DND-41 (cell line): ENCODE measurements around the gene MAEL.

Experiments used
- ATAC-seq: fragments of 200-7000 bp; cut with Tn5 transposase; 3 replicates; pipeline ENCODE4 v1.9.1; 2021; ENCODE audit warnings: low read depth; ENCODE audit not compliant: insufficient read depth
- DNase-seq: peaks from one replicate; pipeline ENCODE4 v3.0.0-alpha.2; 2020
- H2AFZ ChIP-seq: 2 replicates; pipeline ENCODE4 v1.6.0; 2012; ENCODE audit warnings: low read depth, low read length
- H3K27ac ChIP-seq: 2 replicates; pipeline ENCODE4 v1.5.1; 2012; ENCODE audit warnings: low read length, inconsistent platforms
- H3K27me3 ChIP-seq: fragments of 200-600 bp; sonication (generic); 2 replicates; pipeline ENCODE4 v1.6.0; 2012; ENCODE audit warnings: low read length, mild to moderate bottlenecking, inconsistent platforms; ENCODE audit not compliant: insufficient read depth, poor library complexity
- H3K36me3 ChIP-seq: 2 replicates; pipeline ENCODE4 v1.5.1; 2012; ENCODE audit warnings: low read length, inconsistent platforms; ENCODE audit not compliant: insufficient read depth
- H3K4me1 ChIP-seq: 2 replicates; pipeline ENCODE4 v1.5.1; 2012; ENCODE audit warnings: mild to moderate bottlenecking, low read length; ENCODE audit not compliant: insufficient read depth
- H3K4me2 ChIP-seq: 2 replicates; pipeline ENCODE4 v1.6.0; 2012; ENCODE audit warnings: mild to moderate bottlenecking, moderate library complexity, low read length, inconsistent platforms; ENCODE audit not compliant: insufficient read depth
- H3K4me3 ChIP-seq, 2 experiments: fragments of 200-600 bp in 1 of 2; shearing (Covaris generic) in 1 of 2; 2 replicates each; pipeline ENCODE4 v1.5.1; 2012 to 2016; ENCODE audit warnings: inconsistent platforms in 2 of 2, low read length in 2 of 2, mild to moderate bottlenecking in 2 of 2, low read depth in 1 of 2, moderate library complexity in 1 of 2
- H3K79me2 ChIP-seq: 2 replicates; pipeline ENCODE4 v1.6.0; 2012; ENCODE audit warnings: low read length, inconsistent platforms; ENCODE audit not compliant: insufficient read depth
- H3K9ac ChIP-seq: 2 replicates; pipeline ENCODE4 v1.6.0; 2012; ENCODE audit warnings: low read depth, mild to moderate bottlenecking, inconsistent platforms, low read length, moderate library complexity
- H3K9me3 ChIP-seq: 2 replicates; pipeline ENCODE4 v1.5.1; 2012; ENCODE audit warnings: low read length, moderate library complexity, mild to moderate bottlenecking, inconsistent platforms; ENCODE audit not compliant: insufficient read depth, severe bottlenecking
- H4K20me1 ChIP-seq: 2 replicates; pipeline ENCODE4 v1.6.0; 2012; ENCODE audit warnings: low read length; ENCODE audit not compliant: insufficient read depth
- CTCF ChIP-seq: IDR thresholded peaks from 2 replicates; pipeline ENCODE4 v1.5.1; 2012; ENCODE audit warnings: borderline replicate concordance, low read length, moderate library complexity, mild to moderate bottlenecking; ENCODE audit not compliant: poor library complexity, severe bottlenecking; ENCODE audit errors: extremely low read depth
- EZH2 ChIP-seq: IDR thresholded peaks from 3 replicates; pipeline ENCODE4 v1.6.1; 2012; ENCODE audit warnings: borderline replicate concordance, low read depth, mild to moderate bottlenecking, moderate library complexity, low read length, inconsistent platforms; ENCODE audit not compliant: severe bottlenecking

The MAEL gene

GRCh38 chr1:166956057-166956850, 32.8 kb upstream of the MAEL start:
- Histone ChIP-seq H3K27ac (no peak overlapping the region), H3K27me3 (no peaks in the 10 kb centered on the region), H3K4me1 (no peaks in the 10 kb centered on the region), H3K36me3 (peaks cover 29% of the 10 kb centered on the region; the same call in 1 of the 2 replicates), H2AFZ (no peak overlapping the region), H3K9me3 (no peaks in the 10 kb centered on the region), H4K20me1 (no peaks in the 10 kb centered on the region), H3K4me3 (no peak overlapping the region), H3K9ac (no peak overlapping the region), H3K79me2 (no peaks in the 10 kb centered on the region), H3K4me2 (no peak overlapping the region)
- TF ChIP-seq CTCF, result no peak
- no peak for TF ChIP-seq EZH2
- DNase-seq (no peak), ATAC-seq (no peak)

- H3K9ac ChIP-seq, result no peak overlapping the region
- no peak for TF ChIP-seq EZH2
- TF ChIP-seq CTCF, result no peak
- H3K36me3 ChIP-seq, result peaks cover 29% of the 10 kb centered on the region; the same call in 1 of the 2 replicates
- no peaks in the 10 kb centered on the region for H3K9me3 ChIP-seq
- H3K4me1 ChIP-seq, result no peaks in the 10 kb centered on the region
- no peaks in the 10 kb centered on the region for H3K27me3 ChIP-seq
- no peak for DNase-seq
- H3K27ac ChIP-seq, result no peak overlapping the region
- H3K79me2 ChIP-seq, result no peaks in the 10 kb centered on the region
- no peak overlapping the region for H3K4me2 ChIP-seq
- H2AFZ ChIP-seq, result no peak overlapping the region
- no peak overlapping the region for H3K4me3 ChIP-seq
- ATAC-seq, result no peak
- no peaks in the 10 kb centered on the region for H4K20me1 ChIP-seq
Observed at GRCh38 chr1:166956872-166957271, 32.2 kb upstream of the MAEL start.

GRCh38 chr1:166960858-166961474, 28.1 kb upstream of the MAEL start:
- H3K9me3 ChIP-seq, result no peaks in the 10 kb centered on the region
- no peak for ATAC-seq
- no peaks in the 10 kb centered on the region for H4K20me1 ChIP-seq
- 0 out of 2 replicates have a peak, but pooled peaks cover 7% of the 10 kb centered on the region for H3K4me1 ChIP-seq
- H3K4me3 ChIP-seq, result no peak overlapping the region
- no peak overlapping the region for H3K4me2 ChIP-seq
- H3K27ac ChIP-seq, result no peak overlapping the region
- H3K36me3 ChIP-seq, result peaks cover 16% of the 10 kb centered on the region; the same call in 1 of the 2 replicates
- H2AFZ ChIP-seq, result no peak overlapping the region
- no peak for DNase-seq
- no peaks in the 10 kb centered on the region for H3K27me3 ChIP-seq
- TF ChIP-seq EZH2, result no peak
- no peak for TF ChIP-seq CTCF
- H3K79me2 ChIP-seq, result no peaks in the 10 kb centered on the region
- no peak overlapping the region for H3K9ac ChIP-seq
